ENCODE data around the gene SF3B3. TPM values are rescaled to one million over a fixed set of nuclear protein-coding genes. Genes with fewer than 3 reads are reported as not detected.

The SF3B3 gene
- total RNA-seq, 4 donors from 2014 or later, result 74.2 to 142 (median 112) TPM

DNA sequence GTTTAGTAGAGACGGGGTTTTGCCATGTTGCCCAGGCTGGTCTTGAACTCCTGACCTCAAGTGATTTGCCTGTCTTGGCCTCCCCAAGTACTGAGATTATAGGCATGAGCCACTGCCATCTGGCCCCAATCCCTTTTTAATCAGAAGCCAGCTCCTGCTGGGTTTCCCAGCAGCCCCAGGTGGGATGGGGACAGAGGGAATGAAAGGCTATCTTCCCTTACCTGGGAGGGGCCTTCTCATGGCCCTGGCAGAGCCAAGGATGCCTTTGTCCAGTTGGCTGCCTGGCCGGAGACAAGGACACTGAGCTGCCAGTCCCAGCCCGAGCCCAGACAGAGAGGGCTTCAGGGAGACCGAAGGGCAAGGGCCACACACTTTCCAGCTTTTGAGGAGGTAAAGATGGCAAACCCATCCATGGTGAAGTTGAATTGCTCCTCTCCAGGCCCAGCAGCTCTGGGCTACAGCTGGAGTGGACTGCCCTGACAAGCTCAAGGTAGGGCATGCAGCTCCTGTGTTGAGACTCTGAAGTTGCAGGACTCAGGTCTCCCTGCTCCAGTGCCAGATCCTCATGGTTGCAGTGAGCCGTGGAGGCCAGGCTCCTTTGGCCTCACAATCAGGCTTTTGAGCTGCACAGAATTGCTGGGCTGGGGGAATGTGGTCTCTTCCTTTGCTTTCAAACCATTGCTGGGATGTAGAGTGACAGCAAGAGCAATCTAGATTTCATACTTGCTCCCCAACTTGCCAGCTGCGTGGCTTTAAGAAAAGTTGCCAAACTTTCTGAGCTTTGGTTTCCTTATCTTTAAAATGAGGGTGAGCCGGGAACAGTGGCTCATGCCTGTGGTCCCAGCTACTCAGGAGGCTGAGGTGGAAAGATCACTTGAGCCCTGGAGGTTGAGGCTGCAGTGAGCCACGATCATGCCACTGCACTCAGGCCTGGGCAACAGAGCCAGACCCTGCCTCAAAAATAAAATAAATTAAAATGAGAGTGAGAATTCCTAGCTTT, 78.3 kb downstream of the SF3B3 start:
- H3K4me1 ChIP-seq, result peaks cover 12 to 15% of the 10 kb centered on the region in 2 donors
- no peaks in the 10 kb centered on the region for H3K27me3 ChIP-seq
- H3K9me3 ChIP-seq, result no peaks in the 10 kb centered on the region
- peak; percentile 82 to 87 for DNase-seq
- WGBS, 2 donors, result 42 to 46% methylated on average over 5 to 8 of the region's 8 CpGs
- no peaks in the 10 kb centered on the region for H3K36me3 ChIP-seq
- TF ChIP-seq CTCF (IDR thresholded peaks at IDR 0.05), result no peak
- no peak for TF ChIP-seq POLR2A (IDR thresholded peaks at IDR 0.05)
- peak overlapping the region; percentile 19 to 66 (median 52) for H3K27ac ChIP-seq
- H3K4me3 ChIP-seq (replicated peaks in 1 of 3), result no peak overlapping the region
- intact Hi-C loops (cut with DNase I), result no loop called here

GRCh38 chr16:70602831-70603230, 79.2 kb downstream of the SF3B3 start:
- intact Hi-C loops (cut with DNase I), result no loop called here
- no peak overlapping the region for H3K4me3 ChIP-seq (replicated peaks in 1 of 3)
- H3K9me3 ChIP-seq, result no peaks in the 10 kb centered on the region
- TF ChIP-seq CTCF (IDR thresholded peaks at IDR 0.05) (no peak), POLR2A (IDR thresholded peaks at IDR 0.05) (no peak)
- H3K27me3 ChIP-seq, result no peaks in the 10 kb centered on the region
- DNase-seq, result no peak
- WGBS, 2 donors, result 85 to 89% methylated on average over 8 of the region's 8 CpGs
- H3K36me3 ChIP-seq, result no peaks in the 10 kb centered on the region
- peaks cover 12 to 15% of the 10 kb centered on the region in 2 donors for H3K4me1 ChIP-seq
- H3K27ac ChIP-seq, result no peak overlapping the region

GRCh38 chr16:70604407-70605282, 81.0 kb downstream of the SF3B3 start:
- 89 to 91% methylated on average over 8 of the region's 8 CpGs for WGBS, 2 donors
- TF ChIP-seq CTCF (IDR thresholded peaks at IDR 0.05) (no peak), POLR2A (IDR thresholded peaks at IDR 0.05) (no peak)
- no peaks in the 10 kb centered on the region for H3K36me3 ChIP-seq
- H3K9me3 ChIP-seq, result no peaks in the 10 kb centered on the region
- DNase-seq, result no peak
- intact Hi-C loops (cut with DNase I), result no loop called here
- no peak overlapping the region for H3K4me3 ChIP-seq (replicated peaks in 1 of 3)
- H3K4me1 ChIP-seq, result peaks cover 12 to 15% of the 10 kb centered on the region in 2 donors
- H3K27ac ChIP-seq, result no peak overlapping the region
- no peaks in the 10 kb centered on the region for H3K27me3 ChIP-seq

- H3K27ac ChIP-seq, result no peak overlapping the region
- H3K9me3 ChIP-seq, result no peaks in the 10 kb centered on the region
- peaks cover 12 to 18% of the 10 kb centered on the region in 2 donors for H3K4me1 ChIP-seq
- WGBS, 2 donors, result 85 to 86% methylated on average over 1 of the region's 1 CpG
- DNase-seq, result no peak
- TF ChIP-seq CTCF (IDR thresholded peaks at IDR 0.05), result no peak
- no peak for TF ChIP-seq POLR2A (IDR thresholded peaks at IDR 0.05)
- no peaks in the 10 kb centered on the region for H3K36me3 ChIP-seq
- no peaks in the 10 kb centered on the region for H3K27me3 ChIP-seq
- no peak overlapping the region for H3K4me3 ChIP-seq (replicated peaks in 1 of 3)
- intact Hi-C loops (cut with DNase I), result no loop called here
Measured at GRCh38 chr16:70605283-70605657, 81.7 kb downstream of the SF3B3 start.

Measured in thyroid gland (tissue), 4 donors.